Measurements from ENCODE around the gene ZC3HAV1.
A peak's percentile ranks its signal among the peaks of the same experiment; 100 is the strongest.

Gene ZC3HAV1

DNA sequence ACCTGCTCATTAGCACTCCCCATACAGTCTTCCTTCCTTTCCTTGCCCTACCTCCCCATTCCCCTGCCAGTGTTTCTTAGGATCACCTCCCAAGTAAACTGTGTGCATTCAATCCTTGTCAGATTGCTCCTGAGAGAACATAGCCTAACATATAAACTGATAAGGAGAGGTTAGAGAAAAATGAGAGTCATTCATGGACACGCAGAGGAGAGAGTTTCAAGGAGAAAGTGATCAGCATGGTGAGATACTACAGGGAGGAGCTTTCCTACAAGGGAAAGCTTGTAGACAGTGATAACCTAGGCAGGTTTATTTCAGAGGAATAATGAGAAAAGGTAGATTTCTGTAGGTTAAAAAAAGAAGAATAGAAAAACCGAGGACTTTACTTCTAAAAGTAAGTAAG is 70.8 kb downstream of the ZC3HAV1 start:
- in situ Hi-C loops (cut with MboI; ENCODE audit: low pct_unique_long_range_greater_than_20kb, low sequenced_read_pairs, unreplicated experiment) = no loop called here
- no peak for DNase-seq (ENCODE audit: low spot score)
- no peak for TF ChIP-seq CTCF (IDR thresholded peaks at IDR 0.05; ENCODE audit: extremely low read depth, insufficient read depth, missing control alignments)

GRCh38 chr7:139036901-139037300 is 72.6 kb downstream of the ZC3HAV1 start:
- TF ChIP-seq CTCF (IDR thresholded peaks at IDR 0.05; ENCODE audit: extremely low read depth, insufficient read depth, missing control alignments) = no peak
- no peak for DNase-seq (ENCODE audit: low spot score)
- in situ Hi-C loops (cut with MboI; ENCODE audit: low pct_unique_long_range_greater_than_20kb, low sequenced_read_pairs, unreplicated experiment) = no loop called here

DNA sequence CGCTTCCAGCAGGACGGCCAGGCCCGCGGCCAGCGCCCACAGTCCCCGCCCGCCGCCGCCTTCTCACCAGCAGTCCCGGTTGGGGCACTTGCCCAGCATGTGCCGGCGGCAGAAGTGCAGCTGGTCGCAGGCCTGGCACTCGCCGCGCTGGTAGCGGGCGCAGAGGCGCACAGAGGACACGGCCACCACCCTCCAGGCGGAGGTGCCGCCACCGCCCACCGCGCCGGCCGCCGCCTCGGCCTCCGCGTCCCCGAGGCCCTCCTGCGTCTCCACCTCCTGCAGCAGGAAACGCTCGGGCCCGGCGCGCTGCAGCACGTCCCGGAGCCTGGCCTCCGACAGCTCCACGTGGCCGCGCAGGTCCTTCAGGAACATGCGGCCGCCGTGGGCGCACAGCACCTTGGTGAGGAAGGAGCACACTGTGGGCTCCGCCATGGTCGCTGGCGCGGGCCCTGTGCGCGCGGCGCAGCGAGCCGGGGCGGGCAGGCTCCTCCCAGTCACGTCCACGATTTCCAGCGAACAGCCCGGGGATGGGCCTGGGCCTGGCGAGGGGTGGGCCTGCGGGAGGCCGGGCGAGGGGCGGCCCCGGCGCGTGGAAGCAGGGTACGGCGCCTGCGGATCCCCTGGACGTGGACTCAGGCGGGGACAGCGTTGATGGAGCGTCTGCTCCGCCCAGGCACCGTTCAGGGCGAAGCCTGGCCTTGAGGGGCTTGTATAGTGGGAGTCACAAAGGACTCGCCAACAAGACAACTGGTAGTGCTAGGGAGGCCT is 73.8 kb downstream of the ZC3HAV1 start, which contains the start of gene ZC3HAV1L:
Gene ZC3HAV1L, minus strand, starts transcription at position 457 of the 768 bp plus-strand sequence. Its CDS starts 25 bp downstream, at position 432.
- DNase-seq (ENCODE audit: low spot score) = peak; percentile 91
- in situ Hi-C loops (cut with MboI; ENCODE audit: low pct_unique_long_range_greater_than_20kb, low sequenced_read_pairs, unreplicated experiment) = no loop called here
- TF ChIP-seq CTCF (IDR thresholded peaks at IDR 0.05; ENCODE audit: extremely low read depth, insufficient read depth, missing control alignments) = no peak

DNA sequence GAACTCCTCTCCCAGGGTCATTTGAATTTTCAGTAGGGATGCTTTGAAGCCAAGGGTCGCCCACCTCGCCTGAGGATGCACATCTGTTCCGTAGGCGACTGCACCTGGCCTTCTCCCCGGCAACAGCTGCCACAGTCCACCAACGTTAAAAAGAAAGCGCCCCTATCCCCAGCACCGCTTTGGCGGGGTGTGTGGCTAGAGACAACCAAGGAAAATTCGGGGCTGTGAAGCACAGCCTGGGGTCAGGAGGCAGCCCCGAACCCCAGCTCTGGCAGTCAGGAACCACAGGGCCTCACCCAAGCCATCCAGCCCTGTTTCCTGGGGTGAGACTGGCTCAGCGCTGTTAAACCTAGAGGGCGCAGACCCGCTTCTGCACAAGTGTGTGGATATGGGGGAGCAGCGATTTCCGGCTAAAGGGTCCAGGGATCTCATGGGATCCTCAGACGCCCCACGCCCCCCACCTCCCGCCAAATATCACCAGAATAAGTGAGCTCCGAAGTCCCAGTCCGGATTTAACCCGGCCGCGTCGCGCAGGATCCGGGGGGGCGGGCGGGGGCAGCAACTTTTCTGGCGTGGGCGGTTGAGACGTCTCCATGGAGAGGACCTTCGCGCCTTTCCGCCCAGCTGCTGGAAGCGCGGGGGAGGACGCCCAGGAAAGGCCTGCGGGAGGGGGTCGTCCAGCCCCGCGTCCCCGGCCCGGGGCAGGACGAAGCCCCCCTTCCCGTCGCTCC is 74.5 kb downstream of the ZC3HAV1 start:
- DNase-seq (ENCODE audit: low spot score) = peak; percentile 73
- in situ Hi-C loops (cut with MboI; ENCODE audit: low pct_unique_long_range_greater_than_20kb, low sequenced_read_pairs, unreplicated experiment) = no loop called here
- peak; percentile 21 for TF ChIP-seq CTCF (IDR thresholded peaks at IDR 0.05; ENCODE audit: extremely low read depth, insufficient read depth, missing control alignments)

- in situ Hi-C loops (cut with MboI; ENCODE audit: low pct_unique_long_range_greater_than_20kb, low sequenced_read_pairs, unreplicated experiment) = no loop called here
- DNase-seq (ENCODE audit: low spot score) = no peak
These were observed 75.2 kb downstream of the ZC3HAV1 start for GRCh38 chr7:139034336-139034735.

More at GRCh38 chr7:139034336-139034735, 75.2 kb downstream of the ZC3HAV1 start:
- TF ChIP-seq CTCF (IDR thresholded peaks at IDR 0.05; ENCODE audit: extremely low read depth, insufficient read depth, missing control alignments) = no peak

Measured in GM13977 (cell line).